SU-DHL-6 (cell line): ENCODE data around the gene RGN.

Experiments
- CTCF ChIP-seq: fragments of 200-600 bp; sonication (generic); IDR thresholded peaks from one replicate; pipeline ENCODE4 v1.5.1; 2017; ENCODE audit warnings: antibody characterized with exemption, mild to moderate bottlenecking, low read length, moderate library complexity; ENCODE audit not compliant: insufficient read depth, poor library complexity, severe bottlenecking
- EZH2phosphoT487 ChIP-seq: fragments of 200-600 bp; sonication (generic), shearing (Covaris generic); conservative IDR thresholded peaks from 2 replicates; pipeline ENCODE4 v1.6.1; 2018; ENCODE audit warnings: mild to moderate bottlenecking, antibody characterized with exemption, low read length, moderate library complexity, mixed read lengths

GRCh38 chrX:47080915-47081236 lies 2.6 kb downstream of the RGN start:
- no peak for TF ChIP-seq EZH2phosphoT487
- TF ChIP-seq CTCF, result no peak
